HG03159 (cell line): ENCODE measurements around the gene MBNL1.
"Not testable (repeated sequence)": the region's sequence is repeated elsewhere in the genome, so short reads cannot be mapped to it uniquely, and the experiment has no call there.

Source experiments
- ATAC-seq: cut with Tn5 transposase; IDR thresholded peaks from one replicate; pipeline ENCODE4 v1.9.1; 2021; ENCODE audit warnings: mild to moderate bottlenecking, moderate library complexity; ENCODE audit not compliant: unreplicated experiment

Gene MBNL1

GRCh38 chr3:152346058-152346457 is 77.3 kb downstream of the MBNL1 start:
- no peak for ATAC-seq

DNA sequence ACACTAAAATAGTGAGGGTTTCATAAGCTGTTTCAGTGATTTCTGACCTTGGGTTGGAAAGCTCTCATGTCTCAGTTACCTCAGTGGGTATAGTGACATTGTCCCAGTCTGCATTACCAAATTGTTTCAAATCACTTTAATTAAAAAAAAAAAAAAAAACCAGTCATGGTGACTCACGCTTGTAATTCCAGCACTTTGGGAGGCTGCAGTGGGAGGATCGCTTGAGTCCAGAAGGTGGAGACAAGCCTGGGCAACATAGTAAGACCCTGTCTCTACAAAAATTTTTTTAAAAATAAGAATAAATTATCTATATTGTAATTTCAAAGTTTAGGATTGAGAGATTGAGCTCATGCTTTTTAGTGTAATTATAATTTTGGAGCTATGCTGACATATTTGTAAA is 78.0 kb downstream of the MBNL1 start:
- no peak for ATAC-seq

GRCh38 chr3:152348436-152349177 is 79.9 kb downstream of the MBNL1 start:
- ATAC-seq = no peak

GRCh38 chr3:152349392-152349791 is 80.7 kb downstream of the MBNL1 start:
- no peak for ATAC-seq

DNA sequence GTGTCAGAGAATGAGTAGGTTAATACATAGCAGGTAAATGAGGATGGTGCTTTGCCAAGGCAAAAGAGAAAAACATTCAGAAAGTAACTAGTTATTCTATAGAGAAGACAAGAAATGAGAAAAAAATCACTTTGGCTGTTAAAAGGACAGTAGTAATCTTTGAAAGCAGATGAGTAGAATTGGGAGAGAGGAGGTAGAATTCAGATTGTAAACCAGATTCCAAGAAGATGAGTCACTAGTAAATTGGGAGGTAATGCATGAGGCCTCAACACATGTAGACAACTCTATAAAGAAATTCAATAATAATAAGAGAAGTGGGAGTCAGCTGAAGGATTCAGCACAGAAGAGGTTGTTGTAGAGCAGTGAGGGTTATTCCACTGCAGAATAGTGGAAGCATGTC is 81.4 kb downstream of the MBNL1 start:
- no peak for ATAC-seq

- ATAC-seq = no peak
Measured at GRCh38 chr3:152350776-152351175, 82.0 kb downstream of the MBNL1 start.

DNA sequence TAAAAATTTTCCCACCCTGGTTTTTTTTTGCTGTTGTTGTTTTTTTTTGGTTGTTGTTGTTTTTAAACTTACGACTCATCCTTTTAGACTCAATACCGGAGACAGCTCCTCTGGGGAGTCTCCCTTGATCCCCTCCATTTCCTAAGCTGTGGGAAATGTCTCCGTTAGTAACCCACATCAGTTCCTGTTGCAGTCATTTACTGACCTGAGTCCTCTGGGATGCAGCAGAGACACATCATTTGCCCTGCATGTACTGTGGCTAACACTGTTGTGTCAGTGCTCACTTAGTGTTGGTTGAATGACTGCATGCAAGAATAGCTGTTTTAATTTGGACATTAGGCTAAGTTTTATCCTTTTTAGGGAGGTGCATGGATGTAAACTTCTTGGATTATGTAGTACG is 83.8 kb downstream of the MBNL1 start:
- no peak for ATAC-seq

DNA sequence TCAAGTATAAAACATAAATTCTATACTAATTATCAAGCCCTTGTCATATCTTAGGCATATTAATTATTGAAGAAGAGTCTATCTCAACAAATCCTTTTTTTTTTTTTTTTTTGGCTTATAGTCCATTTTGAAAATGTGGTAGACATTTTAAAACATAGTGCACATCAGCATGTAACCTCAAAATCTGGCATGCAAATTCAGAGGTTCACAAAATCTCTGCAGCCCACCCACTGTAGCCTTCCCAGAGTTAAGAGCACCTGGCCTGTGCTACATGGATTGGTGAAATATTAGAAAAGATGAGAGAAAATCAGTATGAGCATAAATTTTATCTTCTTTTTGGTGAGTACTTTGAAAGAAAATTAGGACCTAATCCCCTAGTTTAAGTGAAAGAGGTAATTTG is 84.8 kb downstream of the MBNL1 start:
- no peak for ATAC-seq

GRCh38 chr3:152355744-152356665 is 87.3 kb downstream of the MBNL1 start:
- no peak for ATAC-seq

DNA sequence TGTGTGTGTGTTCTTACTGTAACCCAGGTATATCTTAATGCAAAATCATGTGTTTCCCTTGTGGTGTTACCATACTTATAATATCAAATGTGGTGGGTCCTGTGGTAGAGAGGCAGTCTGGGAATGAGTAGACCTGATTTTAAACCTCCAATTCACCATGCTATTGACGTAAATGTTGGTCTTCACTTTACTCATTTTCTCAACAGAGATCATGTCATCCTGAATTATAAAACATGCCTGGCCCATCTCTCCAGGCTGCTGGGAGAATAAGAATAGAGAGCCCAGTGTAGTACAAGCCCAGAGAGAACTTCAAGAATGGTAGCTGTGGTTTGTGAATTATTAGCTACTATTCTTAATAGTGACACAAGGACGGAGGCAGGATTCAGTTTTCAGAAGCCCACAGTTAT is 88.1 kb downstream of the MBNL1 start:
- ATAC-seq = peak; percentile 71

DNA sequence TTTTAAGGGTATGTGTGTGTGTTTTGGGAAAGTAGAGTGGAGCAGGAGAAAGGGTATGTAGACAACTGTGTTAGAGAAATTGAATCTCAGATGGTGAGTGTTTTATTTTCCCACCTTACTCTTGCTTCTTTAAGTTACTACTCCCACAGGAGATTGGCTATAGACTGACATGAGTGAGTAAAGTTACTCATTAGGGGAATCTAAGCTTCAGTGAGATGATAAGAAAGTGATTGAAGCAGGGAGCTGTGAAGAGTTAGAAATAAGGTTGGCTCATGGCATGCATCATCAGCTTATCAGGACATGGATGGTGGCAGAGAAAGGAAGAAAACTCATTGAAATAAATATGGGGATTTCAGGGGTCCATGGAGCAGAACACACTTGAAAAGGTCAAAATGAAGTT is 88.9 kb downstream of the MBNL1 start:
- ATAC-seq = no peak

- no peak for ATAC-seq
Measured at GRCh38 chr3:152359385-152360248, 90.9 kb downstream of the MBNL1 start.

DNA sequence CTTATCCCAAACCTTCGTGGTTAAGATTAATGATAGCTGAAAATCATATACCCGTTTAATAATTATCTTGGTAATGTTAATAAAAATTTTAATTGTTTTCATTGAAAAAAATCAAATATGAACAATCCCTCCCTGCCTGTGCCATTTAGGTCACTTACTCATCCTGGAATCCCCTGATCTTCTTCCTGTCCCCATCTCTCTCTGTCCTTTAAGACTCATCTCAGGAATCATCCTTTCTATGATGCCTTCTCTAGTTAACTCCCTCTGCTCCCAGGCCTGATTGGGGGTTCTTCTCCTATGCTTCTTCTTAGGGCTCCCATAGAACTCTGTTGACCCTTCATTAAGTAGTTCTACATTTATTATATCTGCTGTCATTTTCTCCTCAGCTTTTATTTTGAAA is 91.6 kb downstream of the MBNL1 start:
- no peak for ATAC-seq

GRCh38 chr3:152360966-152361365 is 92.2 kb downstream of the MBNL1 start:
- no peak for ATAC-seq

GRCh38 chr3:152362086-152362485 is 93.4 kb downstream of the MBNL1 start:
- ATAC-seq = no peak

- no peak for ATAC-seq
Measured at GRCh38 chr3:152364237-152364636, 95.5 kb downstream of the MBNL1 start.

- ATAC-seq = no peak
Measured at GRCh38 chr3:152365126-152365525, 96.4 kb downstream of the MBNL1 start.

GRCh38 chr3:152365766-152366593 is 97.3 kb downstream of the MBNL1 start:
- ATAC-seq = no peak

DNA sequence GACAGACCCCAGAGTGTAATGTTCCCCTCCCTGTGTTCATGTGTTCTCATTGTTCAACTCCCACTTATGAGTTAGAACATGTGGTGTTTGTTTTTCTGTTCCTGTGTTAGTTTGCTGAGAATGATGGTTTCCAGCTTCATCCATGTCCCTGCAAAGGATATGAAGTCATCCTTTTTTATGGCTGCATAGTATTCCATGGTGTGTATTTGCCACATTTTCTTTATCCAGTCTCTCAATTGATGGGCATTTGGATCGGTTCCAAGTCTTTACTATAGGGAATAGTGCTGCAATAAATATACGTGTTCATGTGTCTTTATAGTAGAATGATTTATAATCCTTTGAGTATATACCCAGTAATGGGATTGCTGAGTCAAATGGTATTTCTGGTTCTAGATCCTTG is 98.5 kb downstream of the MBNL1 start:
- ATAC-seq = not testable (repeated sequence)

- not testable (repeated sequence) for ATAC-seq
Measured at GRCh38 chr3:152372633-152373032, 103.9 kb downstream of the MBNL1 start.
